PC-9 (cell line): ENCODE data around the gene RASGRP2. TPM values are rescaled to one million over a fixed set of nuclear protein-coding genes. Genes with fewer than 3 reads are reported as not detected.

Source experiments
- BruUV-seq: library from RNA; stranded (reverse); fragments of 400-500 nt; replicated peaks from 2 replicates; lab custom pipeline; 2021; lab: Mats Ljungman, UMichigan
- CTCF ChIA-PET: fragments of 300-600 bp; sonication (Branson Sonifier 250); formaldehyde crosslinking; loops from one replicate; lab custom pipeline; 2022; ENCODE audit warnings: antibody characterized with exemption; lab: Charles Lee
- POLR2A ChIA-PET: fragments of 300-600 bp; sonication (Branson Sonifier 250); formaldehyde crosslinking; loops from one replicate; lab custom pipeline; 2022; ENCODE audit warnings: antibody characterized with exemption; ENCODE audit not compliant: unreplicated experiment; lab: Charles Lee
- DNase-seq, 2 experiments: peaks; one replicate each; pipeline versions ENCODE4 v3.0.0 to v3.0.0-alpha.2; 2015 to 2022; ENCODE audit warnings: mixed read lengths in 1 of 2
- H2AFZ ChIP-seq: fragments of 200-600 bp; sonication (generic); 2 replicates; pipeline ENCODE4 v1.8.1; 2017; ENCODE audit warnings: antibody characterized with exemption
- H3F3A ChIP-seq: fragments of 200-600 bp; sonication (generic); 2 replicates; pipeline ENCODE4 v1.8.1; 2017; ENCODE audit warnings: antibody characterized with exemption, mild to moderate bottlenecking, low read depth; ENCODE audit not compliant: insufficient read depth
- H3K27ac ChIP-seq: fragments of 200-600 bp; sonication (generic); 2 replicates; pipeline ENCODE4 v1.6.1; 2016; ENCODE audit warnings: mixed run types
- H3K27me3 ChIP-seq: fragments of 200-600 bp; sonication (generic); 2 replicates; pipeline ENCODE4 v1.6.1; 2016; ENCODE audit warnings: low read depth, mixed run types; ENCODE audit not compliant: insufficient read depth
- H3K36me3 ChIP-seq: fragments of 200-600 bp; sonication (generic); 2 replicates; pipeline ENCODE4 v1.6.1; 2016; ENCODE audit warnings: low read depth, mixed run types
- H3K4me1 ChIP-seq: fragments of 200-600 bp; sonication (generic); replicated peaks from 2 replicates; pipeline ENCODE4 v1.6.1; 2016; ENCODE audit warnings: mixed run types; ENCODE audit not compliant: insufficient read depth
- H3K4me2 ChIP-seq: fragments of 200-600 bp; sonication (generic); 2 replicates; pipeline ENCODE4 v1.6.1; 2017; ENCODE audit warnings: mixed run types
- H3K4me3 ChIP-seq: fragments of 200-600 bp; sonication (generic); 2 replicates; pipeline ENCODE4 v1.6.1; 2016; ENCODE audit warnings: mixed run types
- H3K79me2 ChIP-seq: fragments of 200-600 bp; sonication (generic); 2 replicates; pipeline ENCODE4 v1.6.1; 2017; ENCODE audit warnings: low read depth, mixed run types
- H3K9me2 ChIP-seq: fragments of 200-600 bp; sonication (generic); 2 replicates; pipeline ENCODE4 v1.8.1; 2017; ENCODE audit warnings: mild to moderate bottlenecking; ENCODE audit not compliant: insufficient read depth
- H3K9me3 ChIP-seq: fragments of 200-600 bp; sonication (generic); 2 replicates; pipeline ENCODE4 v1.8.1; 2016; ENCODE audit warnings: low read depth; ENCODE audit not compliant: insufficient read depth
- H4K20me1 ChIP-seq: fragments of 200-600 bp; sonication (generic); 2 replicates; pipeline ENCODE4 v1.8.1; 2017; ENCODE audit not compliant: insufficient read depth
- CTCF ChIP-seq: fragments of 200-600 bp; sonication (generic); conservative IDR thresholded peaks from 2 replicates; pipeline ENCODE4 v1.6.1; 2017; ENCODE audit warnings: mixed run types, antibody characterized with exemption, mild to moderate bottlenecking, moderate library complexity
- EZH2 ChIP-seq: fragments of 200-600 bp; sonication (generic); IDR thresholded peaks from 2 replicates; pipeline ENCODE4 v1.8.0; 2017; ENCODE audit warnings: antibody characterized with exemption, low read depth
- intact Hi-C: fragments of 100-400 bp; cut with micrococcal nuclease; formaldehyde crosslinking; loops from one replicate; pipeline ENCODE4 v1.10.0; 2022; ENCODE audit not compliant: unreplicated experiment
- total RNA-seq: library from RNA; stranded (reverse); gene quantifications from 2 replicates; pipeline ENCODE4 v1.2.3, GENCODE V29; 2021

RASGRP2 gene
- total RNA-seq, 1 experiment from 2014 or later, result 1.0 TPM

GRCh38 chr11:64724863-64725532 is 18.9 kb downstream of the RASGRP2 start:
- no peaks in the 10 kb centered on the region for H4K20me1 ChIP-seq
- no TSS peak for BruUV-seq
- peaks cover 4% of the 10 kb centered on the region; the same call in 1 of the 2 replicates for H3F3A ChIP-seq
- no peak overlapping the region for H3K4me2 ChIP-seq
- peaks cover 72% of the 10 kb centered on the region for H3K27me3 ChIP-seq
- no peak for TF ChIP-seq EZH2
- no peak for TF ChIP-seq CTCF
- no peaks in the 10 kb centered on the region for H3K9me3 ChIP-seq
- ChIA-PET CTCF (interaction anchor here (0.7 kb wide), 1 partner anchor 65 kb away, joined by 5 read pairs; no protein-coding TSS in a partner anchor), POLR2A (no interaction called here)
- no peak for DNase-seq
- intact Hi-C loops, result no loop called here
- H3K9me2 ChIP-seq, result no peaks in the 10 kb centered on the region
- H2AFZ ChIP-seq, result no peak overlapping the region
- H3K4me3 ChIP-seq, result no peak overlapping the region
- no peak overlapping the region for H3K27ac ChIP-seq
- H3K79me2 ChIP-seq, result no peaks in the 10 kb centered on the region
- no peaks in the 10 kb centered on the region for H3K36me3 ChIP-seq
- H3K4me1 ChIP-seq, result peaks cover 6% of the 10 kb centered on the region; the same call in 1 of the 2 replicates

- H3K27me3 ChIP-seq, result peaks cover 79% of the 10 kb centered on the region
- no peaks in the 10 kb centered on the region for H3K79me2 ChIP-seq
- H3K36me3 ChIP-seq, result no peaks in the 10 kb centered on the region
- no peak for TF ChIP-seq EZH2
- POLR2A ChIA-PET, result no interaction called here
- no peak for DNase-seq
- H3K9me2 ChIP-seq, result no peaks in the 10 kb centered on the region
- no peak overlapping the region; the same call in 1 of the 2 replicates for H3K4me2 ChIP-seq
- peaks cover 6% of the 10 kb centered on the region; the same call in 1 of the 2 replicates for H3K4me1 ChIP-seq
- no peak overlapping the region for H3K27ac ChIP-seq
- H2AFZ ChIP-seq, result no peak overlapping the region
- H3K4me3 ChIP-seq, result no peak overlapping the region
- no peaks in the 10 kb centered on the region for H4K20me1 ChIP-seq
- CTCF ChIA-PET, result interaction anchor here (0.6 kb wide), 1 partner anchor 15 kb away, joined by 9 read pairs; no protein-coding TSS in a partner anchor
- H3F3A ChIP-seq, result no peaks in the 10 kb centered on the region
- intact Hi-C loops, result no loop called here
- H3K9me3 ChIP-seq, result no peaks in the 10 kb centered on the region
- no TSS peak for BruUV-seq
Observed at GRCh38 chr11:64723907-64724862, 19.8 kb downstream of the RASGRP2 start.

GRCh38 chr11:64723117-64723906 is 20.6 kb downstream of the RASGRP2 start, which contains the start of gene NRXN2:
TSS of gene NRXN2 (minus strand) at chr11:64723197. CDS start at chr11:64713699, 9,498 bp downstream.
- intact Hi-C loops, result no loop called here
- Histone ChIP-seq H3F3A (no peaks in the 10 kb centered on the region), H3K79me2 (no peaks in the 10 kb centered on the region), H3K9me3 (no peaks in the 10 kb centered on the region), H4K20me1 (no peaks in the 10 kb centered on the region), H3K4me2 (peak within 1 kb of the TSS; percentile 88), H2AFZ (peak within 1 kb of the TSS; percentile 94), H3K4me1 (peaks cover 6% of the 10 kb centered on the region; the same call in 1 of the 2 replicates), H3K36me3 (no peaks in the 10 kb centered on the region), H3K9me2 (no peaks in the 10 kb centered on the region), H3K27me3 (peaks cover 84% of the 10 kb centered on the region), H3K4me3 (peak within 1 kb of the TSS; percentile 63), H3K27ac (no peak within 1 kb of the TSS)
- POLR2A ChIA-PET, result no interaction called here
- no TSS peak for BruUV-seq
- CTCF ChIA-PET, result no interaction called here
- peak; percentile 56 to 80 for DNase-seq
- TF ChIP-seq EZH2, result no peak
- peak; percentile 99 for TF ChIP-seq CTCF
